Measurements from ENCODE around the gene PRPF38B. TPM values are rescaled to one million over a fixed set of nuclear protein-coding genes. Genes with fewer than 3 reads are reported as not detected.

The PRPF38B gene
- total and polyA plus RNA-seq, 9 of the 15 experiments (the other 6 are each of a cell fraction or from before 2014, with no cell fraction given): 25.3 to 85.5 (median 66.4) TPM

DNA sequence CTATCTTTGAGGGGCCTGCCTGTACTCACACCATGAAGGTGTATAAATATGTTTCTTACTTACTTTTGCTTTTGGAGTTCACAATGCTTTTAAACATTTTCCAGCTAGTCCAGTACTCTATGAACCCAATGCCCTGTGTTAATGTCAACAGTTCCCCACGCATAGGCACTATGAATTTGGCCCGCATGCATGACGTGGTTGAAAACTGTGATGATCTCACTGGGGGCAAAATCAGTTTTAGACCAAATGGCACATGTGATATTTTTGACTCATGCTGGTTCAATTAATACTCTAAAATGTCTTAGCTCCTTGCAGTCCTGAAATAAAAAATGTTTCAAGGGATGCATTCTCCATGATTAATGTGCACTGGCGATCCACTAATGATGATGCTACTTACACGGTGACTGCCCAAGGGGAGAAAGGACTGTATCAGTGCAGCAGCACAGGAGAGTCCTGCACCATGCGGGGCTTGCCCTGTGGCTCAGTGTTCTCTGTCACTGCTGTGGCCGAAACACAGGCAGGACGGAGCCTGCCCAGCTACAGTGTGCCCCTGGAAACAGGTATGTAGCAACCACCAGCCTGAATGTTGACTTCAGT is 36.3 kb downstream of the PRPF38B start (continued):
- TF ChIP-seq, protein P1, sequence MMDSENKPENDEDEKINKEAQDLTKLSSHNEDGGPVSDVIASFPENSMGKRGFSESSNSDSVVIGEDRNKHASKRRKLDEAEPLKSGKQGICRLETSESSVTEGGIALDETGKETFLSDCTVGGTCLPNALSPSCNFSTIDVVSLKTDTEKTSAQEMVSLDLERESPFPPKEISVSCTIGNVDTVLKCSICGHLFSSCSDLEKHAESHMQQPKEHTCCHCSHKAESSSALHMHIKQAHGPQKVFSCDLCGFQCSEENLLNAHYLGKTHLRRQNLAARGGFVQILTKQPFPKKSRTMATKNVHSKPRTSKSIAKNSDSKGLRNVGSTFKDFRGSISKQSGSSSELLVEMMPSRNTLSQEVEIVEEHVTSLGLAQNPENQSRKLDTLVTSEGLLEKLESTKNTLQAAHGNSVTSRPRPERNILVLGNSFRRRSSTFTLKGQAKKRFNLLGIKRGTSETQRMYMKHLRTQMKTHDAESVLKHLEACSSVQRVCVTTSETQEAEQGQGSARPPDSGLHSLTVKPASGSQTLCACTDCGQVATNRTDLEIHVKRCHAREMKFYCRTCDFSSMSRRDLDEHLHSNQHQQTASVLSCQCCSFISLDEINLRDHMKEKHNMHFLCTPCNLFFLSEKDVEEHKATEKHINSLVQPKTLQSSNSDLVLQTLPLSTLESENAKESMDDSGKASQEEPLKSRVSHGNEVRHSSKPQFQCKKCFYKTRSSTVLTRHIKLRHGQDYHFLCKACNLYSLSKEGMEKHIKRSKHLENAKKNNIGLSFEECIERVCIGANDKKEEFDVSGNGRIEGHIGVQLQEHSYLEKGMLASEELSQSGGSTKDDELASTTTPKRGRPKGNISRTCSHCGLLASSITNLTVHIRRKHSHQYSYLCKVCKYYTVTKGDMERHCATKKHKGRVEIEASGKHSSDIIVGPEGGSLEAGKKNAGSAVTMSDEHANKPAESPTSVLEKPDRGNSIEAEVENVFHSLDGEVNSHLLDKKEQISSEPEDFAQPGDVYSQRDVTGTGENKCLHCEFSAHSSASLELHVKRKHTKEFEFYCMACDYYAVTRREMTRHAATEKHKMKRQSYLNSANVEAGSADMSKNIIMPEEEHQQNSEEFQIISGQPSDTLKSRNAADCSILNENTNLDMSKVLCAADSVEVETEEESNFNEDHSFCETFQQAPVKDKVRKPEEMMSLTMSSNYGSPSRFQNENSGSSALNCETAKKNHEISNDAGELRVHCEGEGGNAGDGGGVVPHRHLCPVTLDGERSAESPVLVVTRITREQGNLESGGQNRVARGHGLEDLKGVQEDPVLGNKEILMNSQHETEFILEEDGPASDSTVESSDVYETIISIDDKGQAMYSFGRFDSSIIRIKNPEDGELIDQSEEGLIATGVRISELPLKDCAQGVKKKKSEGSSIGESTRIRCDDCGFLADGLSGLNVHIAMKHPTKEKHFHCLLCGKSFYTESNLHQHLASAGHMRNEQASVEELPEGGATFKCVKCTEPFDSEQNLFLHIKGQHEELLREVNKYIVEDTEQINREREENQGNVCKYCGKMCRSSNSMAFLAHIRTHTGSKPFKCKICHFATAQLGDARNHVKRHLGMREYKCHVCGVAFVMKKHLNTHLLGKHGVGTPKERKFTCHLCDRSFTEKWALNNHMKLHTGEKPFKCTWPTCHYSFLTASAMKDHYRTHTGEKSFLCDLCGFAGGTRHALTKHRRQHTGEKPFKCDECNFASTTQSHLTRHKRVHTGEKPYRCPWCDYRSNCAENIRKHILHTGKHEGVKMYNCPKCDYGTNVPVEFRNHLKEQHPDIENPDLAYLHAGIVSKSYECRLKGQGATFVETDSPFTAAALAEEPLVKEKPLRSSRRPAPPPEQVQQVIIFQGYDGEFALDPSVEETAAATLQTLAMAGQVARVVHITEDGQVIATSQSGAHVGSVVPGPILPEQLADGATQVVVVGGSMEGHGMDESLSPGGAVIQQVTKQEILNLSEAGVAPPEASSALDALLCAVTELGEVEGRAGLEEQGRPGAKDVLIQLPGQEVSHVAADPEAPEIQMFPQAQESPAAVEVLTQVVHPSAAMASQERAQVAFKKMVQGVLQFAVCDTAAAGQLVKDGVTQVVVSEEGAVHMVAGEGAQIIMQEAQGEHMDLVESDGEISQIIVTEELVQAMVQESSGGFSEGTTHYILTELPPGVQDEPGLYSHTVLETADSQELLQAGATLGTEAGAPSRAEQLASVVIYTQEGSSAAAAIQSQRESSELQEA (IDR thresholded peaks at IDR 0.05; ENCODE audit: low read depth): no peak
- TF ChIP-seq ZNF41 (CRISPR knock-in tag; conservative IDR thresholded peaks at IDR 0.05): peak; percentile 15; the same call in 1 of the 2 replicates
- TF ChIP-seq TCF3 (CRISPR knock-in tag; IDR thresholded peaks at IDR 0.05): no peak
- TF ChIP-seq ZNF830 (CRISPR knock-in tag; IDR thresholded peaks at IDR 0.05): no peak
- no peak for TF ChIP-seq BRF1 (IDR thresholded peaks at IDR 0.05; ENCODE audit: borderline replicate concordance, extremely low read depth, insufficient read length)
- TF ChIP-seq YY1 (IDR thresholded peaks at IDR 0.05; ENCODE audit: borderline replicate concordance in 1 of 3, control insufficient read depth in 1 of 3, extremely low read depth in 1 of 3, insufficient read depth in 3 of 3, insufficient read length in 1 of 3, insufficient replicate concordance in 2 of 3, low read depth in 1 of 3, low read length in 2 of 3): no peak

All from K562 (cell line).